Left lung (tissue), 10 donors: Measurements from ENCODE around the gene C20orf144. TPM values are rescaled to one million over a fixed set of nuclear protein-coding genes. Genes with fewer than 3 reads are reported as not detected.

ENCODE experiments used
- ATAC-seq: fragments of 200-7000 bp; cut with Tn5 transposase; one replicate; pipeline ENCODE4 v1.9.1; 2020; ENCODE audit warnings: moderate library complexity
- DNase-seq, 4 donors: peaks; one replicate each; pipeline ENCODE4 v3.0.0-alpha.2; 2013 to 2020
- H3K27ac ChIP-seq, 2 donors: fragments of 200-600 bp; sonication (generic) in 1 of 2; one replicate each; pipeline versions ENCODE4 v1.5.0 to v1.8.0; 2020 to 2021
- H3K27me3 ChIP-seq, 2 donors: fragments of 200-600 bp; sonication (generic) in 1 of 2; one replicate each; pipeline versions ENCODE4 v1.5.0 to v1.8.0; 2020 to 2021
- H3K36me3 ChIP-seq, 2 donors: fragments of 200-600 bp; sonication (generic) in 1 of 2; one replicate each; pipeline versions ENCODE4 v1.5.0 to v1.8.0; 2020 to 2021
- H3K4me1 ChIP-seq, 2 donors: fragments of 200-600 bp; one replicate each; pipeline ENCODE4 v1.8.0; 2021
- H3K4me3 ChIP-seq, 2 donors: fragments of 200-600 bp; sonication (generic) in 1 of 2; one replicate each; pipeline versions ENCODE4 v1.5.0 to v1.8.0; 2020 to 2021; ENCODE audit warnings: mild to moderate bottlenecking in 1 of 2
- H3K9me3 ChIP-seq, 2 donors: fragments of 200-600 bp; sonication (generic) in 1 of 2; one replicate each; pipeline versions ENCODE4 v1.5.0 to v1.8.0; 2020 to 2021
- CTCF ChIP-seq, 2 donors: fragments of 200-600 bp; sonication (generic) in 1 of 2; IDR thresholded peaks; one replicate each; pipeline versions ENCODE4 v1.5.0 to v1.8.0; 2021; ENCODE audit warnings: antibody characterized with exemption in 2 of 2
- intact Hi-C, 2 donors: fragments of 100-400 bp; cut with DNase I; formaldehyde crosslinking; loops; one replicate each; pipeline versions ENCODE4 v1.11.2 to v1.14.2; 2022
- polyA plus RNA-seq, 6 donors: library from polyadenylated mRNA; unstranded; fragments of 120-200 nt; gene quantifications; one replicate each; pipeline ENCODE4 v1.2.1, GENCODE V29; 2013; ENCODE audit not compliant: insufficient read length in 6 of 6
- total RNA-seq, 2 donors: library from RNA; stranded (reverse); fragmentation: NEBNext Ultra II Directional; extraction: Animal tissue kit (Norgen Biotek cat#: 25700); gene quantifications; one replicate each; pipeline ENCODE4 v1.2.1, GENCODE V29; 2021
- donor health status: DM: no; HTN: yes; CAD: no.
- donor health status: DM: no; HTN: no; CAD: no.

Gene C20orf144
- total and polyA plus RNA-seq, 8 donors, result 0.24 to 0.78 (median 0.34) TPM; not detected in 1

DNA sequence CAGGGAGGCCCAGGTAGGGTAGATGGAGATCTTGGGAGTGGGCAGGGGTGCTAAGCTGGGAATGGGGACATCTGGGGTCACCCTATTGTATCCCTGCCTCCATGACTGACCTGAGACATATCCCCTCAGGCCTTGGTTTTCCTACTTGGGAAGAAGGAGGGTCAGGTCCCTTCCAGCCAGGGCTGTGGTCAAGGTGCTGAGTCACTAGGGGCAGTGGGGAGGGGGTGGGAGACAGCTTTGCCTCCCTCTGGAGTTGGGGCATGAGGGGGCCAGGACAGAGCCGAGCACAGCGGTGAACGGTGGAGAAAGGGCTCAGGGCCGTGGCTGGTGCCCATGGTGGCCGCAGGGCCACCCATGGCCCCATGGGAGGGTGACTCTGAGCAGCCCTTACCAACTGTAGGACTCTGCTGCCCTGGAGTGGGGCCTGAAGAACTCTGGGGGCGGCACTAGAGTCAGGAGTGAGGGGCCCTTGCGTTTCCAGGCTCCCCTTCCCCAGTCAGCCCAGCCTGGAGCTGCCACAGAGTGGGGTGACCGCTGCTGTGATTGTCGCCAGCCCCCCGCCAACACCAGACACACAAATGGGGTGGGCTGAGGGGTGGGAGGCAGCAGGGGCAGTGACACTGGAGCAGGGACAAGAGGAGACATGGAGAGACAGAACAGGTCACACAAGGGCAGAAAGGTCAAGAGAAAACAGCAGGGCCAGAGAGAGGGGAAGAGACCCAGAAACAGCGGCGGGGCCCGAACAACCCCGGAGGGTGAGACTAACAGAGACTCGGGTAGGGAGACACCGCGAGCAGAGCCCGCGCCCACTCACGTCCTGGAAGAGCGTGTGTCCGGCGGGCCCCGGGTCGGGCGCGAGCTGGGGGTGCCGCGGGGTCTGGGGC, 11.5 kb downstream of the C20orf144 start:
- Histone ChIP-seq H3K4me1 (peaks cover 8 to 40% of the 10 kb centered on the region in 2 donors), H3K9me3 (no peaks in the 10 kb centered on the region), H3K4me3 (peak overlapping the region; percentile 57 to 62), H3K27me3 (no peaks in the 10 kb centered on the region), H3K27ac (peak overlapping the region; percentile 72 to 88), H3K36me3 (peaks cover 0 to 11% of the 10 kb centered on the region in 2 donors)
- ATAC-seq (peak; percentile 3), DNase-seq (peak in 1 of 4 donors; percentile 63)
- intact Hi-C loops, result no loop called here
- no peak for TF ChIP-seq CTCF (IDR thresholded peaks at IDR 0.05)

- Histone ChIP-seq H3K4me1 (peaks cover 8 to 40% of the 10 kb centered on the region in 2 donors), H3K4me3 (peak within 1 kb of the TSS; percentile 57 to 62), H3K9me3 (no peaks in the 10 kb centered on the region), H3K36me3 (peaks cover 0 to 11% of the 10 kb centered on the region in 2 donors), H3K27ac (peak within 1 kb of the TSS; percentile 72 to 88), H3K27me3 (no peaks in the 10 kb centered on the region)
- ATAC-seq (peak; percentile 87), DNase-seq (peak in 3 of 4 donors; percentile 83 to 97 (median 84))
- TF ChIP-seq CTCF (IDR thresholded peaks at IDR 0.05), result no peak
- intact Hi-C loops, result no loop called here
Measured at GRCh38 chr20:33674294-33675135, 12.4 kb downstream of the C20orf144 start, which contains the start of gene NECAB3. Gene NECAB3 (minus strand): TSS chr20:33674428. CDS start chr20:33674352, 76 bp downstream.

GRCh38 chr20:33675136-33675959, 13.2 kb downstream of the C20orf144 start:
- H3K9me3 ChIP-seq, result no peaks in the 10 kb centered on the region
- no peaks in the 10 kb centered on the region for H3K27me3 ChIP-seq
- TF ChIP-seq CTCF (IDR thresholded peaks at IDR 0.05), result no peak
- H3K27ac ChIP-seq, result peak overlapping the region; percentile 72 to 88
- H3K4me3 ChIP-seq, result peak overlapping the region in 1 of 2 donors; percentile 62
- intact Hi-C loops, result no loop called here
- ATAC-seq, result peak; percentile 9
- peak in 1 of 4 donors; percentile 31 for DNase-seq
- peaks cover 0 to 7% of the 10 kb centered on the region in 2 donors for H3K36me3 ChIP-seq
- peaks cover 8 to 40% of the 10 kb centered on the region in 2 donors for H3K4me1 ChIP-seq

DNA sequence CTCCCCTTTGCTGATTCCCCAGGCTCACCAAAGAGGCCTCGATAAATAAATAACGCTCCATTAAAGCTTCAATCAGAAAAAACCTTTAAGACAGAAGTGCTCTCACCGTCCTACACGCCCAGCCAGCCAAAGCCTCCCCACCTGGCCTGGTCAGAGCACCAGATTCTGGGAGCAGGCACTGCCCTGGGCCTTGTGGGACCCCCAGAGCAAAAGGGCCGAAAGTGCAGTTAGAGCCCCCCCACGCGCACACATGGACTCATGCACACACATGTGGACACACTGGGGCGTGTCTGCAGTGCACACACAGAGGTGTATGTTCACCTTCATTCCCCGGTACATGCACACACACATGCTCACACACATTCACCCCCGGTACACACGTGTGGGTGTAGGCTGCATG, 14.0 kb downstream of the C20orf144 start:
- intact Hi-C loops, result no loop called here
- Histone ChIP-seq H3K4me3 (no peak overlapping the region), H3K9me3 (no peaks in the 10 kb centered on the region), H3K4me1 (peaks cover 8 to 40% of the 10 kb centered on the region in 2 donors), H3K27ac (peak overlapping the region in 1 of 2 donors; percentile 88), H3K36me3 (no peaks in the 10 kb centered on the region), H3K27me3 (no peaks in the 10 kb centered on the region)
- no peak for TF ChIP-seq CTCF (IDR thresholded peaks at IDR 0.05)
- ATAC-seq, result no peak
- no peak for DNase-seq
